Cardiac muscle cell (in vitro differentiated cells and primary cell): ENCODE measurements around the gene CTPS2. TPM values are rescaled to one million over a fixed set of nuclear protein-coding genes. Genes with fewer than 3 reads are reported as not detected.
"Not testable (repeated sequence)": the region's sequence is repeated elsewhere in the genome, so short reads cannot be mapped to it uniquely, and the experiment has no call there.

Source experiments
- DNase-seq, 2 donors: peaks; one replicate each; pipeline versions ENCODE4 v3.0.0 to v3.0.0-alpha.2; 2010 to 2017; ENCODE audit warnings: low read depth in 1 of 2, low spot score in 1 of 2
- H3K27ac ChIP-seq: fragments of 200-600 bp; sonication (generic); 2 replicates; pipeline ENCODE4 v1.5.1; 2016
- H3K27me3 ChIP-seq: fragments of 200-600 bp; sonication (generic); 2 replicates; pipeline ENCODE4 v1.6.0; 2016; ENCODE audit warnings: control low read depth
- H3K36me3 ChIP-seq: fragments of 200-600 bp; sonication (generic); 2 replicates; pipeline ENCODE4 v1.5.1; 2016; ENCODE audit warnings: control low read depth
- H3K4me1 ChIP-seq: fragments of 200-600 bp; sonication (generic); 2 replicates; pipeline ENCODE4 v1.8.1; 2017; ENCODE audit warnings: low read depth, mild to moderate bottlenecking, mixed run types
- H3K4me3 ChIP-seq: fragments of 200-600 bp; sonication (generic); 2 replicates; pipeline ENCODE4 v1.5.1; 2016; ENCODE audit warnings: mild to moderate bottlenecking
- H3K9me3 ChIP-seq: fragments of 200-600 bp; sonication (generic); 2 replicates; pipeline ENCODE4 v1.5.1; 2017; ENCODE audit warnings: low read depth, mild to moderate bottlenecking, control low read depth
- CTCF ChIP-seq: IDR thresholded peaks from 2 replicates; pipeline ENCODE4 v1.5.1; 2012; ENCODE audit warnings: low read depth, mild to moderate bottlenecking, low read length
- polyA plus RNA-seq: library from polyadenylated mRNA; unstranded; fragments of >200 nt; fragmentation: Nextera tagmentation; extraction: Ambion mirVana; gene quantifications from 2 replicates; pipeline ENCODE4 v1.2.1, GENCODE V29; 2016
- total RNA-seq: library from RNA; depleted of rRNA; stranded (reverse); fragments of >200 nt; gene quantifications from 2 replicates; pipeline ENCODE4 v1.2.3, GENCODE V29; 2016

The CTPS2 gene
- total and polyA plus RNA-seq, 2 experiments from 2014 or later: 37.4 to 51.0 TPM

GRCh38 chrX:16588266-16588665 is 124.2 kb downstream of the CTPS2 start:
- Histone ChIP-seq H3K27ac (no peak overlapping the region), H3K4me1 (peaks cover 6% of the 10 kb centered on the region), H3K9me3 (no peaks in the 10 kb centered on the region), H3K4me3 (no peak overlapping the region), H3K36me3 (peaks cover 7% of the 10 kb centered on the region), H3K27me3 (no peaks in the 10 kb centered on the region)
- DNase-seq: no peak
- no peak for TF ChIP-seq CTCF

GRCh38 chrX:16587836-16588235 is 124.6 kb downstream of the CTPS2 start:
- no peak for TF ChIP-seq CTCF
- Histone ChIP-seq H3K9me3 (no peaks in the 10 kb centered on the region), H3K27me3 (no peaks in the 10 kb centered on the region), H3K27ac (no peak overlapping the region), H3K36me3 (peaks cover 7% of the 10 kb centered on the region), H3K4me1 (peaks cover 6% of the 10 kb centered on the region), H3K4me3 (no peak overlapping the region)
- no peak for DNase-seq

- Histone ChIP-seq H3K4me1 (no peaks in the 10 kb centered on the region), H3K27me3 (no peaks in the 10 kb centered on the region), H3K36me3 (peaks cover 7% of the 10 kb centered on the region), H3K9me3 (no peaks in the 10 kb centered on the region), H3K4me3 (no peak overlapping the region), H3K27ac (no peak overlapping the region)
- DNase-seq: no peak
- TF ChIP-seq CTCF: no peak
These were observed 125.9 kb downstream of the CTPS2 start for GRCh38 chrX:16586377-16587112.

GRCh38 chrX:16585486-16586376 is 126.7 kb downstream of the CTPS2 start:
- TF ChIP-seq CTCF: no peak
- Histone ChIP-seq H3K9me3 (no peaks in the 10 kb centered on the region), H3K27me3 (no peaks in the 10 kb centered on the region)

GRCh38 chrX:16580004-16580797 is 132.3 kb downstream of the CTPS2 start:
- H3K36me3 ChIP-seq, H3K27ac ChIP-seq, DNase-seq, H3K4me3 ChIP-seq, H3K9me3 ChIP-seq, H3K27me3 ChIP-seq, H3K4me1 ChIP-seq: not testable (repeated sequence)

More at GRCh38 chrX:16585486-16586376, 126.7 kb downstream of the CTPS2 start:
- Histone ChIP-seq H3K27ac (no peak overlapping the region), H3K4me3 (no peak overlapping the region), H3K4me1 (no peaks in the 10 kb centered on the region), H3K36me3 (peaks cover 4% of the 10 kb centered on the region)
- DNase-seq: no peak
